C4-2B (cell line): ENCODE data around the gene OR52B6.

Experiments used
- H3K27ac ChIP-seq: fragments of 450-650 bp; 2 replicates; pipeline ENCODE4 v1.5.1; 2017
- ZFX ChIP-seq: fragments of 450-650 bp; IDR thresholded peaks from 2 replicates; pipeline ENCODE4 v1.6.1; 2017
- TF ChIP-seq, protein P1 (sequence below): fragments of 450-650 bp; conservative IDR thresholded peaks from 2 replicates; pipeline ENCODE4 v1.5.1; 2017; ENCODE audit warnings: mild to moderate bottlenecking

The OR52B6 gene

GRCh38 chr11:5626196-5626595 lies 45.5 kb downstream of the OR52B6 start:
- H3K27ac ChIP-seq = no peak overlapping the region
- no peak for TF ChIP-seq ZFX
- TF ChIP-seq, protein P1, sequence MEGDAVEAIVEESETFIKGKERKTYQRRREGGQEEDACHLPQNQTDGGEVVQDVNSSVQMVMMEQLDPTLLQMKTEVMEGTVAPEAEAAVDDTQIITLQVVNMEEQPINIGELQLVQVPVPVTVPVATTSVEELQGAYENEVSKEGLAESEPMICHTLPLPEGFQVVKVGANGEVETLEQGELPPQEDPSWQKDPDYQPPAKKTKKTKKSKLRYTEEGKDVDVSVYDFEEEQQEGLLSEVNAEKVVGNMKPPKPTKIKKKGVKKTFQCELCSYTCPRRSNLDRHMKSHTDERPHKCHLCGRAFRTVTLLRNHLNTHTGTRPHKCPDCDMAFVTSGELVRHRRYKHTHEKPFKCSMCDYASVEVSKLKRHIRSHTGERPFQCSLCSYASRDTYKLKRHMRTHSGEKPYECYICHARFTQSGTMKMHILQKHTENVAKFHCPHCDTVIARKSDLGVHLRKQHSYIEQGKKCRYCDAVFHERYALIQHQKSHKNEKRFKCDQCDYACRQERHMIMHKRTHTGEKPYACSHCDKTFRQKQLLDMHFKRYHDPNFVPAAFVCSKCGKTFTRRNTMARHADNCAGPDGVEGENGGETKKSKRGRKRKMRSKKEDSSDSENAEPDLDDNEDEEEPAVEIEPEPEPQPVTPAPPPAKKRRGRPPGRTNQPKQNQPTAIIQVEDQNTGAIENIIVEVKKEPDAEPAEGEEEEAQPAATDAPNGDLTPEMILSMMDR = no peak

DNA sequence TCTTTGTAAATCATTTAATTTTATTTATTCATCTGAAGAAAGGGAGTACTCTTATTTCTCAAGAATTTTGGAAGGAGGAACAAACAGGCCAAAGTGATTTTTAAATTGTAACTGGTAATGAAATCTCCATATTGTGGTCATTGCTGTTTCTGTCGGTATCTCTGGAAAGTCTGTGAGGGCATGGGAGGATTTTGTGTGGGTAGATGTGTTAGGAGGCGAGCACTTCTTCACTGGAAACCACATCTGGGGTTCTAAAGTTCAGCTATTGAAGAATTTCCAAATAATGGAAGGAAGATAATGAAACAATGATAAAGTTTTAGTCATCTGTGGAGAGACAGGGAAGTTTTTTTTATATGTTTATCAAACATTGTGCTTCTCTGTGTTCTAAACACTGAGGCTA lies 50.7 kb downstream of the OR52B6 start:
- TF ChIP-seq, protein P1 = no peak
- no peak for TF ChIP-seq ZFX
- no peak overlapping the region for H3K27ac ChIP-seq
